T1000 (cell line): Measurements from ENCODE around the gene SLC24A3.

Experiments
- DNase-seq: peaks from one replicate; lab custom pipeline; 2025; ENCODE audit warnings: mixed read lengths; lab: John Stamatoyannopoulos, UW

SLC24A3 gene

DNA sequence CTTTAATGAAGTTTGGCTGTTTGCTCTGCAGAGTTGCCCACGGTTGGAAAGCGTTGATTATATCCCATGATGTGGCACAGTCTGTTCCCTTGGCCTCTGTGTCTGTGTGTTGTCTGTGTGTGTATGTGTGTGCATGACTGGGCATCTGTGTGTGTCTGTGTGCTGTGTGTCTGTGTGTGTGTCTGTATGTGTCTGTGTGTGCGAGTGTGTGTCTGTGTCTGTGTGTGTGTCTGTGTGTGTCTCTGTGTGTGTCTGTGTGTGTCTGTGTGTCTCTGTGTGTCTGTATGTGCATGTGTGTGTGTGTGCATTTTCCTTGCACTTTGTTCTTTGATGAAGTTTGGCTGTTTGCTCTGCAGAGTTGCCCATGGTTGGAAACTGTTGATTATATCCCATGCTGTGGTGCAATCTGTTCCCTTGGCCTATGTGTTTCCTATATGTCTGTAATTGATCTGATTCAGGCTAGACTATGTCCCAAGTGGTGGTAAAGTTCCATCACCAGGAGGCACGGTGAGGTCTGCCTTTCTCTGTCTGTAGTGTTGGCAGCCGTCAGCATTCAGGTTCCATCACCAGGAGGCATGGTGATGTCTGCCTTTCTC is 467.6 kb downstream of the SLC24A3 start:
- DNase-seq = no peak

DNA sequence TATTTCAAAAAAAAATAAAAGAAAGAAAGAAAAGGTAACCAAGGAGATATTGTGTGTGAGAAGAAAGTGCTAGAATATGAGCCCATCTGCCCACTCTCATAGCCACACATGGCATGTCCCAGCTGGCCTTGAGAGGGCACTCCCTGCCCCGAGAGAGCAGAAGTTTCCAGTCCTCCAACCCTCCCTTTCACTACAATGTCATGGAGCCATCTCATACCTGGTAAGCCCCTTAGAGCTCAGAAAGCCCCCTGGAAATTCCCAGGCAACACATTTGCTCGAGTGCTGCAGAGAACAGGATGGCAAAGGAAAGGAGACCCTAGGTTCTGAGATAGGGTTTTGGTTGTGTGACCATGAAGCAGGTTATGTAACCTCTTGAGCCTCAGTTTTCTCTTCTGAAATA is 469.8 kb downstream of the SLC24A3 start:
- DNase-seq = no peak

DNA sequence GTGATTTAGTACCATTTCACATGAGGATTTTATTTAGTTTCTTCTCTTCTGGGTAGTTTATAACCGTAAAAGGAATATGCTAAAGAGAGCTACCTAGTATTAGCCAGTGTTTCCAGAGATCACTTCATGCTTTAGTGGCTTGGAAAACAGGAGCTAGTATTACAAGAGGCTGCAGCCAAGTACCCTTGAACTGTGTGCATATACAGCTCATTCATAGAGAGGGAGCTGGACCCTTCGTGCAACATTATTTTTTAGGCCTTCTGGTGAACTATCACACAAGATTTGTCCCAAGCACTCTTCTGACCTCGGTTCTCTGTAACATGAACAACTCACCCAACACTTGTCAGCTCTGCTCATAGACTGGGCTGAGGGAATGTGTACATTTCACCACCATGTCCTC is 470.7 kb downstream of the SLC24A3 start:
- DNase-seq = no peak

DNA sequence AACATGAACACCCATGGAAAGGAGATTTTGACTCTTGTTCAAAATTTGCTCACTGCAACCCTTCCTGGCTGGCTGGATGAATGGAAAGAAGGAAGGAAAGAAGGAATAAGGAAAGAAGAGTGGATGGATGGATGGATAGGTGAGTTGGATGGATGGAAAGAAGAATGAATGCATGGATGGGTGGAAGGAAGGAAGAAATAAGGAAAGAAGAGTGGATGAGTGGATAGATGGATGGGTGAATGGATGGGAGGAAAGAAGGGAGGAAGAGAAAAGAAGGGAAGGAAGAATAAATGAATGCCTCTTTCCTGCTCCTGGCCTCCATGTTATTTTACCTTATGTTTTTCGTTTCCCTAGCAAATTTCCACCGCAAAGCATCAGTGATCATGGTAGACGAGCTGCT is 471.4 kb downstream of the SLC24A3 start:
- no peak for DNase-seq

DNA sequence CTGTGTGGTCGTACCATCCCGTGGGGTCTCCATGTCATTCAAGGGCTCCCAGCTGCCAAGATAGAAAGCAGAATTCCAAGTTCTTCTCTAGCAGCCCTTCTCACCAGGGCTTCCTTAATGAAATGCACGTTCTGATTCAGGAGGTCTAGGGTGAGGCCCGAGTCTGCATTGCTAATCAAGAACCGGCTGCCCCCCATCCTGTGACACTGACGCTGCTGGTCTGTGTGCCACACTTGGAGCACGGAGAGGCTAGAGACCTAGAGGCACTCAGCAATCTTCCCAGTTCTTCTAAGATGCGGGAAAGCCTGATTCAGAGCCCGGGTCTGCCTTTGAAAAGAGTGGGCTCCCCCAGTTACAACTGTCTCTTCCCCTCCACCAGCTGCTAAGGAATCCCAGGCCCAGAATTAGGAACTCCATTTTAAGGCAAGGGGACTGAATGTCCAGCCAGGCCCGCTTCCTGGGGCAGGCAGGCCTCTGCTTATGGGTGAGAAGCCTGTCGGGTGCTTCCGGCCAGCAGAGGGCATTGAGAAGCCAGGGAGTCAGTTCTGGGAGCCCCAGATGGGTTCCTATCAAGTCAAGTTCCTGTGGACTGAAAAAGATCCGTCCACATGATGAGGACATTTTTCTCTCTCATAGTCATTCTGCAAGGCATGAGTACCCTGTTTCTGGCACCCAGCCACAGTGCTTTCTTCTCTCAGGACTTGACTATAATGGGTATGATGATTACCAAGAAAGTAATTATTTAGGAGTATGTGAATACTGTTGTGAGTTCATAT is 475.8 kb downstream of the SLC24A3 start:
- no peak for DNase-seq

DNA sequence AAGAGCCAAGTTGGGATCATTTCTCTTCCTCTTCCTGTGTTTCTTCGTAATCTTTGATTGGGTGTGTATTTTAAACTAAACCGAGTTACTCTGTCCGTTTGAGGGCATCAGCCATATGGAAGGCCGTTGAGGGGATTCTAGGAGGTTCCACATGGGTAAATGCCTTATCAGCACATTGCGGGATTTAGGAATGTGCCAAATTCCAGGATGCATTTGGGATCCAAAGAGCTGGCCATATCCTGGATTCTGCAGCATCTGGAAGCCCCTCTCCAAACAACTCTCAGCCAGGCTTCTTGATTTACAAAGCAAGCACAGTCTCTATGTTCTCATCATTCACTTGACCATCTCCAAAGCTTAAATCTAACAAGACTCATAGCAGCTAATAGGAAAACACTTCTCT is 478.0 kb downstream of the SLC24A3 start:
- no peak for DNase-seq

DNA sequence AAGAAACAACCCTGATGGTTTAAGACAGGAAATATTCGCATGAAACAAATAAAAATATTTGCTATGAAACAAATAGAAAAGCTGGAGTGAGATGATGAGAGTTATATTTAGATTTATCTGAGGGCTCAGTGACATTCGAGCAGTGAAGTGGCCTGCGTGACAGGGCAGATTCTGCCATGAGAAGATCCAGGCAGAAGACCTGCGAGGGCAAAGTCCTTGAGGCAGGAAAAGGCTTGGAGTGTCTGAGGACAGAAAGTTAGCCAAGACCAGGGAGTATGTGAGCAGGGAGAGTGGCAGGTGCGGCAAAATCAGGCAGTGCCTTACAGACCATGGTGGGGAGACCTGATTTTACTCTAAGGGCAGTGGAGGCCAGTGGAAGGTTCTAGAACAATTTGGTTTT is 478.7 kb downstream of the SLC24A3 start:
- no peak for DNase-seq

DNA sequence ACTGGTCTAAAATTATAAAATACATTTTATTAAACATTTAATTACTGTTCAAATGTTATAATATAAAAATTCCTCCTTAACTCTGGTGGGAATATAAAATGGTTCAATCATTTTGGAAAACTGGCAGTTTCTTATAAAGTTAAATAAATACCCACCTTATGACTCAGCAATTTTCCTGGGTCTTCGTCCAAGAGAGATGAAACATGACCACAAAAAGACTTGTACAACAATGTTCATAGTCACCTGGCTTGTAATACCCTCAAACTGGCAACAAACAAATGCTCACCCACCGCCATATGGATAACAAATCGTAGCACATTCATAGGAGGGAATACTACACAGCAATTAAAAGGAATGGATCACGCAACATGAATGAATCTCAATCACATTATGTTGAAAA is 479.7 kb downstream of the SLC24A3 start:
- no peak for DNase-seq

DNA sequence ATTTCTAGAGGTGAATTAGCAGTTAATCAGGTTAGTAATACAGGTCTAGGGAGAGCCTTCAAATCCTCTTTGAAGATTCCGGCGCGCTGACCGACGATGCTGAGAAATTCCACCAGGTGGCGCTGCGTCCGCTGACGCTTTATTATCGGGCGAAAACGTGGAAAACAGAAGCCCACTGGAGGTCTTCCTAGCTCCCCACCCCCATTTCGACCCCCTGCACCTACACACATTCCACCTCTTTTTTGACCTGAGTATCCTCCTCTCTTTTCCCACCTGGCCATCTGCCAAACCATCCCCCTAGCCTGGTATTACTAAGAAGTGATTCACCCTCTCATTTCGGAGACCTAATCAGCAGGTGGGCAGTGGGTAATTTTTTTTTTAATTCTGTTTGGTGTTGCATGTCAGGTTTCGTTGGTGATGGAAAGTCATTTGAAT is 480.3 kb downstream of the SLC24A3 start:
- peak; percentile 9 for DNase-seq

DNA sequence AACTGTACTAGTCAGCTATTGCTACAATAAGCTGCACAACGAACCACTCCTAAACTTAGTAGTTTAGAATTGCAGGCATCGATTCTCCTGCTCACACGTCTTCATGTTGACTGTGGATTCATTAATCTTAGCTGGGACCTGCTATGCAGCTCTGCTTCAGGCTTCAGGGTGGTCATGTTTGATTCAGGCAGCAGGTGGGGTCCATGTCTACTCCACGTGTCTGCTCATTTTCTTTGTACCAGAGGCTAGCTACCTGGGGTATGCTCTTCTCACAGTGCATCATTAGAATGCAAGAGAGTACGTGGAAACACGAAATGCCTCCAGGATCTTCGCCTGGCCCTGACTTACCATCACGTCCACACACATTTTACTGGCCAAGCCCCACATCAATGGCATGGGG is 481.1 kb downstream of the SLC24A3 start:
- DNase-seq = no peak

DNA sequence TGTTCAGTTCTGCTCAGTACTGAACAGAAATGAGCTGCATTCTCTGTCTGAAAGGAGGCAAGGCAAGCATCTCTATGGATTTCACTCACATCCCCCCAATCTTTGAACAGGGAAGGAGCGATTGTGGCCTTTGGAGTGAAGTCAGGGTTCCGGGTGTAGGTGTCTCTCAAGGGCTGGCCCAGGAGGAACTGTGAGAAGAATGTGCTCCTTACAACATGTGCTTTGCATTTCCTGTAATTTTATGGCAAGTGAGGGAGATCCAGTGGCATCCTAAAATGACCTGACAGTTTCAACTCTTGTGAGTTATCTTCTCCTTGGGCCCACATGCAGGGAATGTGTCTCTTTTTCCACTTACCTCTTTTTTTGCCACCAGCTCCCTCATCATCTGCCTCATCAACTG is 482.6 kb downstream of the SLC24A3 start:
- DNase-seq = no peak

DNA sequence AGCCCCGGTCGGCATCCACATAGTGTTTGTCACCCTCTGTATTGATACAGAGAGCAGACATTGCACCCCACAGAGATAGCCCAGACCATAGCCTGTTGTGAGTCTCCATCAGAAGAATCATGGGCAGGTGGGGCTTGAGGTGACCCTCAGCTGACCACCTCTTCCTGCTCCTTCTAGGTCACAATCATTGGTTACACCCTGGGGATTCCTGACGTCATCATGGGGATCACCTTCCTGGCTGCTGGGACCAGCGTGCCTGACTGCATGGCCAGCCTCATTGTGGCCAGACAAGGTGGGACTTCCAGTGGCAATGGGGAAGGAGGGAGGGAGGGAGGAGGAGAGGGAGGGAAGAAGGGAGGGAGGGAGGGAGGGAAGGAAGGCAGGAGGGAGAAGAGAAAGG is 484.2 kb downstream of the SLC24A3 start:
- no peak for DNase-seq

DNA sequence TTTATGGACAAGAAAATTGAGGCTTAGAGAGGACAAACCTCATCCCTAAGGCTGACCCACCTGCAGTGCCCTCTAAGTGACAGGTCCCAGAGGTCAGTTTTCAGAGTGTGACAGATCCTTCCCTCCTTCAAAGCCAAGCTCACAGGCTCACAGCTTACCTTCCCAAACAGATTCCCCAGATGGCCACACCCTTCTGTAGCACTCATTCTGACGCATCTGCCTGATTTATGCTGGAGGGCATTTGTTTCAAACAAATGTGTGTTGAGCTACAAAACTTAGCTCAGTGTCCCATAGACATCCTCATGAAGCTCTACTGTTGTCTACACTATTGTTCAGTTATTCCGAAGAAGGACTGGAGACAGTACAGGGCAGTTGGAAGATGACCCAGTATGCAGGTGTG is 485.0 kb downstream of the SLC24A3 start:
- DNase-seq = no peak

DNA sequence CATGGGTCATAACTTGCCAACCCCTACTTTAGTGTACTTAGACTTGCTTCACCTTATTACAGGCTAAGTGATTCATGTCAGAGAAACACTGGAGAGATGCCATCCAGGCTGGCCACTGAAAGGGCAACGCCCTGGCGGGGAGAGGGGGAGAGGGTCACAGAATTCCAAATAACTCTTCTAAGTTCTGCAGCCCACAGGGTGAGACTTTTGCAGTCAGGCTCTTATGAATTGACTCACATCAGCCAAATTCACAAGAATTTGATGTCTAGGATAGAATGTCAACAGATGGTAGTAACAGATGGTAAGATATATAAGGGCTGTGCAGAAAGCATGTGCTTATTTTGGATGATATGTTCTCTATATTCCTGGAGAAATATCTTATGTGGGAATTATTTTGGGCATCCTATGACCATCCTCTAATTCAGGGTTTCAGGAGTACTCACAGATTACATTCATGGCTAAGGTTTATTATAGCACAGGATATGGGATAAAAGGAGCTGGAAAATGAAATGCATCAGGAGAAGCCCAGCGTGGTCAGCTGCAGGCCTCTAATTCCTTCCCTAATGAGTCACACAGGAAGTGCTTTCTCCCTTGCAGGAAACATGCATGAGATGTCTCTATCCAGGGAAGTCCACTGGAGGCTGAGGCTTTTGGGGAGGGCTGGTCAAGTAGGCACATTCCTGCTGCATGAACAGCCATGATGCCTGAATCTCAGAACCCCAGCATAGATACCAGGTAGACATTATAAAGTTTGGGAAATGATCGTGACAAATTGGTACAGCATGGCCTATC is 486.9 kb downstream of the SLC24A3 start:
- DNase-seq = no peak

DNA sequence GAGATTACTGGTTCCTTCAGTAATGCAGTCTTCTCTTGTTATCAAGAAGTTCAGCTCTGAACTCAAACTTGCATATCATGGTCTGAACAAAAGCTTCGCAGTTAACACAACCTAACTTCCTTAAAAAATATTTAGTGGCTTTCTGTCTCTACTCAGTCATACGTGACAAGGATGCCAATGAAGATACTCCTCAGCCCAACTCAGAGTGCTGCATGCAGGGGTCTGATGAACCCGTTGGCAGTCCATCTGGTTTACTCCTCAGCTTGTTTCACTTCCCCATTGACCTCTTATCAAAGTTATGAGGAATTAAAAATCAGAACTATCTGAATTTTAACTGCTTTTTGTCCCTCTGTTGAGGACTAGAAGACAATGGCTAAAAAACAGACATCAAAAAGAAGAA is 489.0 kb downstream of the SLC24A3 start:
- DNase-seq = no peak

DNA sequence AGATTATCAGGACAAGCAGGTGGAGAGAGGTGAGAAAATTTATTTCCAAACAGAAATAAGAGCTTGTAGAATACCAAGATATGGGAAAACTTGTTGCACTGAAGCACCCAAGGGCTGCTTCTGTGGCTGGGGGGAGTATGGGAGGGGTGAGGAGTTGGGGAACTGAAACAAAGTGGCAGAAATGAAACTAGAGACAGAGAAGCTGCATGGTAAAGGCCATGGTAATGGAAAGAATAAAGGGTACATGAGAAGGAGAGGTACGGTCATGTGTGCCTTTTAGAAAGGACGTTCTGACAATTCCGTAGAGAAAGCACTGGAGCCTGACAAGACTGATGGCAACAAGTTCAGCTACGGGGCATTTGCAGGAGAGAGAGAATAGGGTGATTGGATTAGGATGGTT is 494.0 kb downstream of the SLC24A3 start:
- no peak for DNase-seq

DNA sequence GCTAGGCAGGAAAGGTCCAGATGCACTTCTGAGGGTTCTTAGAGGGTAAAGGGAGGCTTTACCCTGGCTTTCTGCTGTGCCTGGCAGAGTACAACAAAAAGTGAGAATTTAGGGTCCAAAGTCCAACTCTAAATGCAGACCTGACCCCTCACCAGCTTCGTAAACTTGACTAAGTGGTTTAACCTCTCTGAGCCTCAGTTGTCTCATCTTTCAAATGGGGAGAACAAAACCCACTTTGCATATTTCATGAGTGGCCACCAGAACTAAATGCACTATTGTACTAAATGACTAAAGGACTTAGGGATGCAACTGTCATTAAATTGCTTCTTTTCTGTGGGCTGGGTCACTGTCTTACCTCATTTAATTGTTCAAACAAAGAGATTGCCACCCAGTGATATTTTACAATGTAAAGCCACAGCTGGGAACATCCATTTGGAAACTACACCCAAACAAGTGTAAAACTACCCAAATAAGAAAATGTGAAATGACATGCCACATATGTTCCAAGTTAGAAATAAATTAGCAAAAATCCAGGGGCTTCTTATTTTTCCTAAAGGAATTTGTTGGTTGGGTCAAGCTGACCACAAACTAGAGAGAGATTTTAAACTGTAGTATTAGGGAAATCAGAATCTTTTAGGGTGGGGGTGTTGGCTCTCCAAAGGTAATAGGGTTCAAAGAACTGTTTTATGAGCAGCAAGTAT is 497.3 kb downstream of the SLC24A3 start:
- no peak for DNase-seq

DNA sequence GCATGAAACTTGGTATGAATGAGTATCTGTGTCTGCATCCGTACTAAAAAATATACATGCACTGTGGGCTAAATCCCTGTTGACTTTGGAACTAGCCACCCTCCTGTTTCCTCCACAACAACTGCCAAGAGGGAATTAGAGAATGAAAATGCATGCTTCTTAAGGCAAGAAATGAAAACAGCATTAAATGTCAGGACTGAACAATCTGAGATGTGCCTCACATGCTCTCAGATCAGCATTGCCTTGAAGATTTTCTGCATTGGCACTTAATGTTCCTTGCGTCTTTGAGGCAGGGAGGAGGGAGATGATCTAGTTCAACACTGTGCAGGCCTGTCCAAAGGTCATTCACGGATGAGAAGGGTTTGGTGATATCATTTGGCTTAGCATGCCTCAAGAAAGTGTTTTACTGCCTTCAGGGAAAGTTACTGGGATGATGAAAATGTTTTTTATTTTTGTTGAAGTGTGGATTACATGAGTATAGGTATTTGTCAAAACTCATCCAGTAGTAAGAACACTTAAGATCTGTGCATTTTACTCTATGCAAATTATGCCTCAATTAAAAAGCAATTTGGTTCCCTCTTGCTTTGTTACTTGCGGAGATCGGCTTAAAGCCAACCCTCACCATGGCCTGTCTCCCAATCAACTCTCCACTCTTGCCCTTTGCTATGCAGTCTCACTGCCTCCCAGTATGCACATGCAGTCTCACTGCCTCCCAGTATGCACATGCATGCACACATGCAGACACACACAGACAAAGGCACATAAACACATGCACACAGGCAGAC is 498.1 kb downstream of the SLC24A3 start:
- DNase-seq = no peak

DNA sequence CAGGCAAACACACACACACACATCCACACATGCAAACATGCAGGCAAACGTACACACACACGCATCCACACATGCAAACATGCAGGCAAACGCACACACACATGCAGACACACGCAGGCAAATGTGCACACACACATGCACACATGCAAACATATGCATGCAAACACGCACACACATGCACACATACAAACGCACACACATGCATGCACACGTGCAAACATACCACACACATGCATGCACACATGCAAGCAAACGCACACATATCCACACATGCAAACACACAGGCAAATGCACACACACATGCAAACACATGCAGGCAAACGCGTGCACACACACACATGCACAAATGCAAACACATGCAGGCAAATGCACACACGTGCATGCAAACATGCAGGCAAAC is 498.7 kb downstream of the SLC24A3 start:
- DNase-seq = no peak

DNA sequence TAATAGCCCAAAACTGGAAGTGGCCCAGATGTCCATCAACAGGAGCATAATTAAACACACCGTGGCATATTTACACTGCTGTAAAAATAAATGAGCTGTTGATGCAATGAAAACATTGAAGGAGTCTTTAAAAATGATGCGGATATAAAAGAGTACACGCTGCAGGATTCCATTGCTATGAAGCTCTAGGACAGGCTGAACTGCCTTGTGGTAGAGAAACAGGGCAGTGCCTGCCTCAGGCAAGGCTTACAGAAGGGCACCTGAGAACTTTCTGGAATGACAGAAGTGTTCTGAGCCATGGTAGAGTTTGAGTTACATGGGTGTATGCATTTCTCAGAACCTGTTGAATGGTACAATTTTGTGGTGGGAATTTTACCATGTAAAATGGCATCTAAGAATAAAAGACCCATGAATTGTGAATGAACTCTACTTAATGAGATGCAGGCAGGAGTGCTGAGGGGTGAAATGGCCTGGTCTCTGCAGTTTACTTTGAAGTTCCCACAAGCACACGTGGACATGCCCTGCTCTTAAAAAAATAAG is 500.3 kb downstream of the SLC24A3 start:
- no peak for DNase-seq

DNA sequence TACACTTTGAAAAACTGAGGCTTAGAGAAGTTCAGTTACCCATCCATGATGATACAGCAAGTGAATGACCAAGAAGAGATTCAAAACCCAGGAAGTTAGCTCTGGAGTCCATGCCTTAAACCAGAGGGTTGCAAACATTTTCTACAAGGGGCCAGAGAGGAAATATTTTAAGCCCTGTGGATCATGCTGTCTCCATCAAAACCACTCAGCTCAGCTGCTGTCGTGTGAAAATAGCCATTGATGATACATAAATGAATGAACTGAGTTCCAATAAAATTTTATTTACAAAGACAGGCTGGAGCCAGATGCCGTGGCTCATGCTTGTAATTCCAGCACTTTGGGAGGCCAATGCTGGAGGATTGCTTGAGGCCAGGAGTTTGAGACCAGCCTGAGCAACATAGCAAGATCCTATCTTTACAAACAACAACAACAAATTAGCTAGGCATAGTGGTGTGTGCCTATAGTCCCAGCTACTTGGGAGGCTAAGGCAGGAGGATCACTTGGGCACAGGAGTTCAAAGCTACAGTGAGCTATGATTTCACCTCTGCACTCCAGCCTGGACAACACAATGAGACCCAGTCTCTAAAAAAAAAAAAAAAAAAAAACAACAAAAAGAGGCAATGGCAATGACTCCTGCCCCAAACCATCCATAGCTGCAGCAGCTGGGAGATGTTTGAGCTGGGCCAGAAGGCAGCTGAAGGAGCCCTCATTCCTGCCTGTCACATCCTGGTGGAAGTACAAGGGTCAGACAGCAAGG is 501.6 kb downstream of the SLC24A3 start:
- DNase-seq = no peak
